Panc1 (cell line): ENCODE results near the gene CCDC191. TPM values are rescaled to one million over a fixed set of nuclear protein-coding genes. Genes with fewer than 3 reads are reported as not detected.

Experiments
- ATAC-seq: fragments of 200-7000 bp; cut with Tn5 transposase; 2 replicates; pipeline ENCODE4 v1.9.1; 2020; ENCODE audit warnings: mild to moderate bottlenecking, moderate library complexity
- BruUV-seq: library from RNA; stranded (reverse); fragments of 400-500 nt; replicated peaks from 2 replicates; lab custom pipeline; 2021; lab: Mats Ljungman, UMichigan
- CTCF ChIA-PET: fragments of 300-600 bp; sonication (Branson Sonifier 250); formaldehyde crosslinking; loops from one replicate; lab custom pipeline; 2022; ENCODE audit warnings: antibody characterized with exemption; lab: Charles Lee
- POLR2A ChIA-PET: fragments of 300-600 bp; sonication (Branson Sonifier 250); formaldehyde crosslinking; loops from one replicate; lab custom pipeline; 2022; ENCODE audit warnings: antibody characterized with exemption; lab: Charles Lee
- DNase-seq: peaks from one replicate; pipeline ENCODE4 v3.0.0-alpha.2; 2010; ENCODE audit warnings: low read depth, low spot score
- H3K27ac ChIP-seq: 2 replicates; pipeline ENCODE4 v1.5.1; 2011; ENCODE audit warnings: mild to moderate bottlenecking, low read length, inconsistent platforms
- H3K27me3 ChIP-seq: fragments of 200-500 bp; sonication (Bioruptor generic); 2 replicates; pipeline ENCODE4 v1.6.0; 2014; ENCODE audit warnings: low read length, inconsistent platforms; ENCODE audit not compliant: control insufficient read depth, insufficient read depth
- H3K36me3 ChIP-seq: fragments of 200-500 bp; sonication (Bioruptor generic); 2 replicates; pipeline ENCODE4 v1.5.1; 2014; ENCODE audit warnings: inconsistent platforms, mild to moderate bottlenecking, low read length, moderate library complexity; ENCODE audit not compliant: control insufficient read depth, insufficient read depth
- H3K4me1 ChIP-seq: 2 replicates; pipeline ENCODE4 v1.5.1; 2011; ENCODE audit warnings: inconsistent platforms, mild to moderate bottlenecking, low read length, moderate library complexity; ENCODE audit not compliant: control insufficient read depth, insufficient read depth
- H3K4me3 ChIP-seq, 2 experiments: 2 replicates each; pipeline ENCODE4 v1.5.1; 2011 to 2012; ENCODE audit warnings: low read depth in 2 of 2, low read length in 2 of 2, mild to moderate bottlenecking in 2 of 2, inconsistent platforms in 1 of 2, moderate library complexity in 1 of 2
- H3K9me3 ChIP-seq: fragments of 200-500 bp; sonication (Bioruptor generic); 2 replicates; pipeline ENCODE4 v1.5.1; 2014; ENCODE audit warnings: low read depth, mild to moderate bottlenecking, inconsistent platforms, low read length, moderate library complexity; ENCODE audit not compliant: control insufficient read depth, insufficient read depth
- CTCF ChIP-seq: fragments of 450-650 bp; IDR thresholded peaks from 2 replicates; pipeline ENCODE4 v1.5.1; 2017; ENCODE audit warnings: mild to moderate bottlenecking
- POLR2AphosphoS5 ChIP-seq: IDR thresholded peaks from 2 replicates; pipeline ENCODE4 v1.6.1; 2012; ENCODE audit warnings: mild to moderate bottlenecking, low read depth, low read length, moderate library complexity
- REST ChIP-seq, 2 experiments: IDR thresholded peaks; 2 replicates each; pipeline ENCODE4 v1.6.1; 2011 to 2012; ENCODE audit warnings: low read depth in 2 of 2, control low read depth in 1 of 2, low read length in 1 of 2, mild to moderate bottlenecking in 1 of 2, moderate library complexity in 1 of 2; ENCODE audit not compliant: insufficient read depth in 1 of 2
- SIN3A ChIP-seq: IDR thresholded peaks from 2 replicates; pipeline ENCODE4 v1.6.1; 2012; ENCODE audit warnings: low read depth, mild to moderate bottlenecking, low read length, moderate library complexity, borderline replicate concordance; ENCODE audit not compliant: insufficient read depth
- TCF7L2 ChIP-seq: IDR thresholded peaks from 2 replicates; pipeline ENCODE4 v1.6.1; 2011; ENCODE audit warnings: mild to moderate bottlenecking, low read depth, low read length, inconsistent platforms
- in situ Hi-C: cut with HindIII; loops from 2 replicates; pipeline ENCODE4 v1.10.0; 2016; ENCODE audit warnings: low sequenced_read_pairs, low pct_unique_long_range_greater_than_20kb
- intact Hi-C: fragments of 100-400 bp; cut with micrococcal nuclease; formaldehyde crosslinking; loops from one replicate; pipeline ENCODE4 v1.10.0; 2022; ENCODE audit not compliant: unreplicated experiment
- total RNA-seq: library from RNA; stranded (reverse); gene quantifications from one replicate; pipeline ENCODE4 v1.2.1, GENCODE V29; 2021; ENCODE audit not compliant: unreplicated experiment

The CCDC191 gene
- total RNA-seq, 1 experiment from 2014 or later, result 5.6 TPM

DNA sequence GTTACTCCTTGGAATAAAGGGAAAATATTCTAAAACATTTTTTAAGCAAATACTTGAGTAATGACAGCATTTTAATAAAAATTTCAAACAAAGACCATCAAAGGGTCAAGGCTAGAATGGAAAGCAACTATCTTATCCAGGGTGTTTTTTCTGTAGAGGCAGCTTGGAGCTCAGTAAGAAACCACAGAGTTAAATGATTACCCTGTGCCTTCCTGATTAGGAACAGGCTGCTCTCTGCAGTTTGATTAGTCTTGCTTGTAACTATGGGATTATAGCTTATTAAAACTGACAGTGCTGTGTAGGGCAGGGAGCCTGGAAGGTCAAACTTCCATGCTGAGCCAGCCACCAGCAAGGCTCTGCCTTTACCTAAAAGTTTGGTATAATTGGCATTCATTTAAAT lies 33.3 kb upstream of the CCDC191 start:
- H3K4me3 ChIP-seq, result no peak overlapping the region
- TF ChIP-seq TCF7L2 (no peak), REST (IDR thresholded peaks at IDR 0.05; ENCODE audit: insufficient read depth in 1 of 2, low read depth in 2 of 2, low read length in 1 of 2) (no peak), CTCF (no peak), POLR2AphosphoS5 (no peak), SIN3A (no peak)
- no peaks in the 10 kb centered on the region for H3K9me3 ChIP-seq
- intact Hi-C loops (no loop called here), in situ Hi-C loops (no loop called here)
- H3K4me1 ChIP-seq, result no peaks in the 10 kb centered on the region
- H3K27ac ChIP-seq, result no peak overlapping the region
- ChIA-PET CTCF (no interaction called here), POLR2A (no interaction called here)
- no peaks in the 10 kb centered on the region for H3K27me3 ChIP-seq
- DNase-seq (no peak), ATAC-seq (no peak)
- peaks cover 9% of the 10 kb centered on the region for H3K36me3 ChIP-seq
- BruUV-seq, result no TSS peak

- intact Hi-C loops, result no loop called here
- peaks cover 25% of the 10 kb centered on the region for H3K36me3 ChIP-seq
- H3K27me3 ChIP-seq, result no peaks in the 10 kb centered on the region
- ATAC-seq (no peak), DNase-seq (no peak)
- POLR2A ChIA-PET, result no interaction called here
- no peak overlapping the region for H3K4me3 ChIP-seq
- CTCF ChIA-PET, result no interaction called here
- in situ Hi-C loops, result no loop called here
- no peaks in the 10 kb centered on the region for H3K9me3 ChIP-seq
- H3K4me1 ChIP-seq, result no peaks in the 10 kb centered on the region
- TF ChIP-seq CTCF (no peak), SIN3A (no peak), TCF7L2 (no peak), REST (IDR thresholded peaks at IDR 0.05; ENCODE audit: insufficient read depth in 1 of 2, low read depth in 2 of 2, low read length in 1 of 2) (no peak), POLR2AphosphoS5 (no peak)
- H3K27ac ChIP-seq, result no peak overlapping the region
- BruUV-seq, result no TSS peak
Observed at GRCh38 chr3:114086356-114086755, 30.0 kb upstream of the CCDC191 start.
